Fibroblast of lung (primary cell): Measurements from ENCODE around the gene ARHGEF16. TPM values are rescaled to one million over a fixed set of nuclear protein-coding genes. Genes with fewer than 3 reads are reported as not detected.

Experiments used
- DNase-seq, 2 donors: peaks; one replicate each; pipeline versions ENCODE4 v3.0.0 to v3.0.0-alpha.2; 2010; ENCODE audit warnings: low read depth in 2 of 2
- H2AFZ ChIP-seq: 2 replicates; pipeline ENCODE4 v1.5.1; 2012; ENCODE audit warnings: low read length, control low read depth, inconsistent platforms
- H3K27ac ChIP-seq: 2 replicates; pipeline ENCODE4 v1.5.1; 2011; ENCODE audit warnings: low read length, control low read depth; ENCODE audit not compliant: insufficient read depth
- H3K27me3 ChIP-seq: 2 replicates; pipeline ENCODE4 v1.5.1; 2011; ENCODE audit warnings: mild to moderate bottlenecking, low read length; ENCODE audit not compliant: control insufficient read depth, insufficient read depth
- H3K36me3 ChIP-seq: 2 replicates; pipeline ENCODE4 v1.5.1; 2011; ENCODE audit warnings: low read length; ENCODE audit not compliant: control insufficient read depth, insufficient read depth
- H3K4me1 ChIP-seq: 2 replicates; pipeline ENCODE4 v1.5.1; 2011; ENCODE audit warnings: low read length; ENCODE audit not compliant: control insufficient read depth, insufficient read depth; ENCODE audit errors: extremely low read depth
- H3K4me2 ChIP-seq: 2 replicates; pipeline ENCODE4 v1.5.1; 2011; ENCODE audit warnings: low read length, control low read depth; ENCODE audit not compliant: insufficient read depth; ENCODE audit errors: extremely low read depth
- H3K4me3 ChIP-seq, 4 experiments: fragments of 200-600 bp in 1 of 4; sonication (generic) in 1 of 4; replicated peaks in 1 of 4; 2 replicates each; pipeline ENCODE4 v1.5.1; 2011 to 2016; ENCODE audit warnings: low read length in 4 of 4, low read depth in 3 of 4, mild to moderate bottlenecking in 3 of 4, control low read depth in 2 of 4, inconsistent platforms in 1 of 4, mixed read lengths in 1 of 4; ENCODE audit not compliant: insufficient read depth in 1 of 4; ENCODE audit errors: control extremely low read depth in 1 of 4
- H3K79me2 ChIP-seq: 2 replicates; pipeline ENCODE4 v1.5.1; 2012; ENCODE audit warnings: mild to moderate bottlenecking, low read length, inconsistent platforms; ENCODE audit not compliant: control insufficient read depth, insufficient read depth
- H3K9ac ChIP-seq: 2 replicates; pipeline ENCODE4 v1.5.1; 2011; ENCODE audit warnings: mild to moderate bottlenecking, low read length, control low read depth; ENCODE audit not compliant: insufficient read depth
- H3K9me3 ChIP-seq: 2 replicates; pipeline ENCODE4 v1.5.1; 2012; ENCODE audit warnings: low read depth, low read length; ENCODE audit not compliant: control insufficient read depth, insufficient read depth
- H4K20me1 ChIP-seq: 2 replicates; pipeline ENCODE4 v1.5.1; 2011; ENCODE audit warnings: low read length; ENCODE audit not compliant: control insufficient read depth, insufficient read depth; ENCODE audit errors: extremely low read depth
- EZH2 ChIP-seq: IDR thresholded peaks from 2 replicates; pipeline ENCODE4 v1.5.1; 2012; ENCODE audit warnings: low read length, control low read depth, mild to moderate bottlenecking; ENCODE audit errors: missing control alignments
- polyA plus RNA-seq, 2 donors: library from polyadenylated mRNA; depleted of rRNA in 1 of 2; stranded (reverse) in 1 of 2; unstranded in 1 of 2; fragments of >200 nt; gene quantifications; 2 replicates each; pipeline ENCODE4 v1.2.1, GENCODE V29; 2011 to 2012; ENCODE audit warnings: missing spikeins in 1 of 2
- total RNA-seq: library from RNA; depleted of rRNA; stranded (reverse); fragments of >200 nt; gene quantifications from 2 replicates; pipeline ENCODE4 v1.2.1, GENCODE V29; 2014
- TF ChIP-seq, protein P1 (sequence below), 2 donors: IDR thresholded peaks in 1 of 2; conservative IDR thresholded peaks in 1 of 2; 1 replicate in 1 of 2; 2 replicates in 1 of 2; pipeline ENCODE4 v1.5.1; 2011 to 2012; ENCODE audit warnings: low read length in 2 of 2, control low read depth in 1 of 2, inconsistent platforms in 1 of 2, low read depth in 1 of 2, mild to moderate bottlenecking in 1 of 2

ARHGEF16 gene
- total and polyA plus RNA-seq, 2 donors (not counting 1 experiment from before 2014, with no cell fraction given), result 0.02 to 0.17 TPM

DNA sequence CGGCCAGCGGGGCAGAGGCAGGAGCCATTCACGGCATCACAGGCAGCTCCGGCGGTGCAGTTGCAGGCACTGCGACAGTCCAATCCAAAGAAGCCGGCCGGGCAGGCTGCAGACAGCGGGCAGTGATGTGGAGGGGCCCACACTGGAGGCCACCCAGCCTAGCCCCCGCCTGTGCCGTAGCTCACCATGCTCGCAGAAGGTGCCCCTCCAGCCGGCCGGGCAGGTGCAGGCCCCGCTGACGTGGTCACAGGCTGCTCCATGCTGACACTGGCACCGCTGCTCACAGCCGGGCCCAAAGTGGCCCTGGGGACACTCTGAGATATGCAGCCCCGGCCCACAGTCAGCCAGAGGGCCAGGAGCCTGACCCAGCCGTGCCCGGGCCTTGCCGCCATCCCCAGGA lies 45.1 kb downstream of the ARHGEF16 start:
- no peak for DNase-seq
- Histone ChIP-seq H3K4me3 (no peak overlapping the region), H3K9me3 (no peaks in the 10 kb centered on the region), H2AFZ (no peak overlapping the region), H3K4me1 (no peaks in the 10 kb centered on the region), H4K20me1 (no peaks in the 10 kb centered on the region), H3K27me3 (no peaks in the 10 kb centered on the region), H3K27ac (no peak overlapping the region), H3K9ac (no peak overlapping the region), H3K36me3 (no peaks in the 10 kb centered on the region), H3K79me2 (no peaks in the 10 kb centered on the region), H3K4me2 (no peak overlapping the region)
- TF ChIP-seq, protein P1, sequence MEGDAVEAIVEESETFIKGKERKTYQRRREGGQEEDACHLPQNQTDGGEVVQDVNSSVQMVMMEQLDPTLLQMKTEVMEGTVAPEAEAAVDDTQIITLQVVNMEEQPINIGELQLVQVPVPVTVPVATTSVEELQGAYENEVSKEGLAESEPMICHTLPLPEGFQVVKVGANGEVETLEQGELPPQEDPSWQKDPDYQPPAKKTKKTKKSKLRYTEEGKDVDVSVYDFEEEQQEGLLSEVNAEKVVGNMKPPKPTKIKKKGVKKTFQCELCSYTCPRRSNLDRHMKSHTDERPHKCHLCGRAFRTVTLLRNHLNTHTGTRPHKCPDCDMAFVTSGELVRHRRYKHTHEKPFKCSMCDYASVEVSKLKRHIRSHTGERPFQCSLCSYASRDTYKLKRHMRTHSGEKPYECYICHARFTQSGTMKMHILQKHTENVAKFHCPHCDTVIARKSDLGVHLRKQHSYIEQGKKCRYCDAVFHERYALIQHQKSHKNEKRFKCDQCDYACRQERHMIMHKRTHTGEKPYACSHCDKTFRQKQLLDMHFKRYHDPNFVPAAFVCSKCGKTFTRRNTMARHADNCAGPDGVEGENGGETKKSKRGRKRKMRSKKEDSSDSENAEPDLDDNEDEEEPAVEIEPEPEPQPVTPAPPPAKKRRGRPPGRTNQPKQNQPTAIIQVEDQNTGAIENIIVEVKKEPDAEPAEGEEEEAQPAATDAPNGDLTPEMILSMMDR (conservative IDR thresholded peaks at IDR 0.05 in 1 of 2, IDR thresholded peaks at IDR 0.05 in 1 of 2; ENCODE audit: low read depth in 1 of 2, low read length in 2 of 2), result no peak
- TF ChIP-seq EZH2, result no peak

DNA sequence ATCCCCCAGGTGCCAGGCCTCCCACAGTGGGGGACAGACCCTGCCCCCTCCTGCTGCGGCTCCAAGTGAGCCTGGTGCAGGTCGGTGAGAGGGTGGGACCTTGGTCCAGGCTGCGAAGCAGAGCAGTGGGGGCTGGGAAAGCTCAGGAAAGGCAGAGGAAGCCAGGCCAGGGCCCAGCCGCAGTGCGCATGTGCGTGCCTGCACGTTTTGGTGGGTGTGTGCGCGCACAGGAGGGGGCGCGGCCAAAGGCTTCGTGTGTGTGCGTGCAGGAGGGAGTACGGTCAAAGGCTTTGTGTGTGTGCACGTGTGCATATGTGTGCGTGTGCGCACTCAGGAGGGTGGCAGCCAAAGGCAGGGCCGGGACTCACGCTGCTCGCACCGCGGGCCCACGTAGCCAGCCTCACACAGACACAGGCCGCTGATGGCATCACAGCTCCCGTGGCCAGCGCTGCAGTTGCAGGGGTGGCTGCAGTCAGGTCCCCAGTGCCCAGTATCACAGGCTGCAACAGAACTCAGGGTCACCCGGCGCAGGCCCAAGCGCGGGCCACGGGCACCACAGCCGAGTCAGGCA lies 45.9 kb downstream of the ARHGEF16 start:
- DNase-seq, result no peak
- Histone ChIP-seq H3K27ac (no peak overlapping the region), H3K27me3 (no peaks in the 10 kb centered on the region), H3K4me2 (no peak overlapping the region), H3K36me3 (no peaks in the 10 kb centered on the region), H2AFZ (no peak overlapping the region), H3K9ac (no peak overlapping the region), H3K9me3 (no peaks in the 10 kb centered on the region), H3K4me3 (no peak overlapping the region), H3K4me1 (no peaks in the 10 kb centered on the region), H3K79me2 (no peaks in the 10 kb centered on the region), H4K20me1 (no peaks in the 10 kb centered on the region)
- TF ChIP-seq, protein P1 (conservative IDR thresholded peaks at IDR 0.05 in 1 of 2, IDR thresholded peaks at IDR 0.05 in 1 of 2; ENCODE audit: low read depth in 1 of 2, low read length in 2 of 2), result no peak
- TF ChIP-seq EZH2, result no peak

DNA sequence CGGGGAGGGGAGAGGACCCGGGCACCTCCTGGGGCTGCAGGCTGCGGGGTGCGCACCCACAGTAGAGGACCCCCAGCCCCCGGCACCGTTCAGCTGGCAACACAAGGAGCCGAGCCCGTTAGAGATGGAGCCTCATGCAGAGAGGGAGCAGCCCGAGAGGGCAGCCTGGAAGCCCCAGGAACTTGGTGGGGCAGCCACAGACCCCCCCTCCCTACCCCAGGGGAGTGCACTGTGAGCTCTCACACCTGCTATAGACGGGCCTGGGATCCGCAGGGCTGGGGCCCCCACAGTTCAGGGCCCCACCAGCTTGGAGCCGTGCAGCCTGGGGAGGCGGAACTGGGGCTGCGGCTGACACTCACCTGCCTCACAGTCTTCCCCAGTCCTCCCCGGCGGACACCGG lies 47.0 kb downstream of the ARHGEF16 start:
- no peaks in the 10 kb centered on the region for H3K4me1 ChIP-seq
- H3K27me3 ChIP-seq, result no peaks in the 10 kb centered on the region
- H3K9ac ChIP-seq, result no peak overlapping the region
- no peaks in the 10 kb centered on the region for H3K79me2 ChIP-seq
- no peaks in the 10 kb centered on the region for H3K9me3 ChIP-seq
- no peaks in the 10 kb centered on the region for H3K36me3 ChIP-seq
- no peak overlapping the region for H2AFZ ChIP-seq
- no peaks in the 10 kb centered on the region for H4K20me1 ChIP-seq
- TF ChIP-seq EZH2, result no peak
- TF ChIP-seq, protein P1 (conservative IDR thresholded peaks at IDR 0.05 in 1 of 2, IDR thresholded peaks at IDR 0.05 in 1 of 2; ENCODE audit: low read depth in 1 of 2, low read length in 2 of 2), result no peak
- H3K4me2 ChIP-seq, result no peak overlapping the region
- H3K27ac ChIP-seq, result no peak overlapping the region
- no peak for DNase-seq
- no peak overlapping the region for H3K4me3 ChIP-seq
